A673 (cell line): ENCODE data around the gene GBGT1.

Experiments used
- CTCF ChIP-seq: fragments of 300-800, 200-600 bp; sonication (generic); conservative IDR thresholded peaks from 2 replicates; pipeline ENCODE4 v1.5.1; 2017; ENCODE audit warnings: low read depth, mild to moderate bottlenecking, antibody characterized with exemption, low read length, moderate library complexity, mixed read lengths
- EZH2 ChIP-seq: fragments of 200-600 bp; sonication (generic); IDR thresholded peaks from 2 replicates; pipeline ENCODE4 v1.6.1; 2017; ENCODE audit warnings: borderline replicate concordance, low read depth, mild to moderate bottlenecking, mixed read lengths, antibody characterized with exemption, low read length; ENCODE audit not compliant: poor library complexity, severe bottlenecking

GRCh38 chr9:133199648-133200321 lies 36.1 kb upstream of the GBGT1 start:
- TF ChIP-seq CTCF (no peak), EZH2 (no peak)
